ENCODE measurements around the gene AAK1. TPM values are rescaled to one million over a fixed set of nuclear protein-coding genes. Genes with fewer than 3 reads are reported as not detected.

AAK1 gene
- total and polyA plus RNA-seq, 10 of the 15 experiments (the other 5 are each of a cell fraction or from before 2014, with no cell fraction given), result 2.9 to 41.4 (median 17.5) TPM

- peak; percentile 32 for TF ChIP-seq MEF2B (IDR thresholded peaks at IDR 0.05; ENCODE audit: partially characterized antibody, poor library complexity, severe bottlenecking)
- TF ChIP-seq CUX1 (IDR thresholded peaks at IDR 0.05; ENCODE audit: insufficient replicate concordance, low read depth, low read length), result no peak
- TF ChIP-seq BCL11A (IDR thresholded peaks at IDR 0.05; ENCODE audit: low read depth, low read length), result peak; percentile 9; the same call in 1 of the 2 replicates
- TF ChIP-seq NR2C1 (IDR thresholded peaks at IDR 0.05), result no peak
- no peak for TF ChIP-seq ZBED1 (IDR thresholded peaks at IDR 0.05; ENCODE audit: borderline replicate concordance)
- TF ChIP-seq CTCF (IDR thresholded peaks at IDR 0.05 in 2 of 3, conservative IDR thresholded peaks at IDR 0.05 in 1 of 3; ENCODE audit: control insufficient read depth in 2 of 3, extremely low read depth in 1 of 3, insufficient read depth in 1 of 3, low read depth in 3 of 3, low read length in 3 of 3), result peak; percentile 61 to 76 (median 63)
- peak; percentile 76; the same call in 1 of the 2 replicates for TF ChIP-seq CREM (IDR thresholded peaks at IDR 0.05; ENCODE audit: low read depth)
Measured at GRCh38 chr2:69436938-69437750, 206.4 kb downstream of the AAK1 start, which contains the start of gene NFU1 (continued).

Data from GM12878 (cell line).